SK-N-SH (cell line): ENCODE results near the gene TTC16. TPM values are rescaled to one million over a fixed set of nuclear protein-coding genes. Genes with fewer than 3 reads are reported as not detected.

ENCODE experiments used
- CTCF ChIA-PET: fragments of 300-600, 350-600 bp; formaldehyde crosslinking; extraction: SDS; loops from one replicate; lab custom pipeline; 2021; lab: Yijun Ruan, JAX
- POLR2A ChIA-PET: fragments of 350-600 bp; sonication (Branson Sonifier 250); formaldehyde crosslinking; extraction: SDS; loops from one replicate; lab custom pipeline; 2020; ENCODE audit warnings: antibody characterized with exemption, inconsistent platforms; lab: Yijun Ruan, JAX
- DNase-seq: peaks from one replicate; pipeline ENCODE4 v3.0.0; 2012
- H2AFZ ChIP-seq: fragments of 200-600 bp; sonication (generic); 2 replicates; pipeline ENCODE4 v1.8.1; 2016; ENCODE audit warnings: antibody characterized with exemption, mild to moderate bottlenecking, low read depth
- H3F3A ChIP-seq: fragments of 200-600 bp; sonication (generic); replicated peaks from 2 replicates; pipeline ENCODE3; 2016; ENCODE audit warnings: antibody characterized with exemption, mild to moderate bottlenecking; ENCODE audit not compliant: insufficient read depth
- H3K27ac ChIP-seq, 2 experiments: fragments of 200-500 bp in 1 of 2; fragments of 200-600 bp in 1 of 2; sonication (Bioruptor generic) in 1 of 2; sonication (generic), shearing (Covaris generic) in 1 of 2; 2 replicates each; pipeline versions ENCODE4 v1.5.1 to v1.6.1; 2014 to 2016; ENCODE audit warnings: low read depth in 2 of 2, inconsistent platforms in 1 of 2, low read length in 1 of 2, mild to moderate bottlenecking in 1 of 2, mixed read lengths in 1 of 2
- H3K27me3 ChIP-seq: fragments of 200-600 bp; sonication (generic), shearing (Covaris generic); 2 replicates; pipeline ENCODE4 v1.6.1; 2016; ENCODE audit warnings: mixed run types; ENCODE audit not compliant: insufficient read depth
- H3K36me3 ChIP-seq, 2 experiments: fragments of 200-500 bp in 1 of 2; fragments of 200-600 bp in 1 of 2; sonication (Bioruptor generic) in 1 of 2; sonication (generic) in 1 of 2; replicated peaks in 1 of 2; 2 replicates each; pipeline versions ENCODE3 to v1.5.1; 2014 to 2016; ENCODE audit warnings: low read length in 1 of 2, mild to moderate bottlenecking in 1 of 2; ENCODE audit not compliant: insufficient read depth in 2 of 2, control insufficient read depth in 1 of 2
- H3K4me1 ChIP-seq, 2 experiments: fragments of 200-500 bp in 1 of 2; fragments of 200-600 bp in 1 of 2; sonication (Bioruptor generic) in 1 of 2; sonication (generic), shearing (Covaris generic) in 1 of 2; 2 replicates each; pipeline versions ENCODE4 v1.5.1 to v1.6.1; 2014 to 2016; ENCODE audit warnings: low read depth in 1 of 2, low read length in 1 of 2, mixed run types in 1 of 2; ENCODE audit not compliant: insufficient read depth in 2 of 2, control insufficient read depth in 1 of 2
- H3K4me2 ChIP-seq: fragments of 200-600 bp; sonication (generic), shearing (Covaris generic); 2 replicates; pipeline ENCODE4 v1.6.1; 2017; ENCODE audit warnings: mixed run types
- H3K4me3 ChIP-seq, 2 experiments: fragments of 200-500 bp in 1 of 2; fragments of 200-600 bp in 1 of 2; sonication (Bioruptor generic) in 1 of 2; sonication (generic), shearing (Covaris generic) in 1 of 2; 2 replicates each; pipeline versions ENCODE4 v1.5.1 to v1.8.1; 2014 to 2016; ENCODE audit warnings: low read depth in 2 of 2, inconsistent platforms in 1 of 2, low read length in 1 of 2, mild to moderate bottlenecking in 1 of 2, mixed read lengths in 1 of 2, moderate library complexity in 1 of 2
- H3K79me2 ChIP-seq: fragments of 200-600 bp; sonication (generic); 2 replicates; pipeline ENCODE4 v1.8.1; 2017; ENCODE audit warnings: mild to moderate bottlenecking; ENCODE audit not compliant: insufficient read depth
- H3K9ac ChIP-seq: fragments of 200-600 bp; sonication (generic); 2 replicates; pipeline ENCODE4 v1.6.1; 2017; ENCODE audit warnings: mixed run types
- H3K9me2 ChIP-seq: fragments of 200-600 bp; sonication (generic); 2 replicates; pipeline ENCODE4 v1.6.1; 2017; ENCODE audit warnings: mixed run types
- H3K9me3 ChIP-seq: fragments of 200-600 bp; sonication (generic); 2 replicates; pipeline ENCODE4 v1.6.1; 2017; ENCODE audit warnings: mixed run types, mild to moderate bottlenecking, moderate library complexity
- H4K20me1 ChIP-seq: fragments of 200-600 bp; sonication (generic); 2 replicates; pipeline ENCODE4 v1.6.1; 2017; ENCODE audit warnings: mild to moderate bottlenecking, mixed run types; ENCODE audit not compliant: insufficient read depth
- CHD2 ChIP-seq: fragments of 150-350 bp; IDR thresholded peaks from 2 replicates; pipeline ENCODE4 v1.6.1; 2018; ENCODE audit warnings: low read length; ENCODE audit not compliant: partially characterized antibody
- ELF1 ChIP-seq: IDR thresholded peaks from 2 replicates; pipeline ENCODE4 v1.4.0; 2012
- FOSL2 ChIP-seq: IDR thresholded peaks from 2 replicates; pipeline ENCODE4 v1.4.0; 2012; ENCODE audit warnings: low read depth, mild to moderate bottlenecking, moderate library complexity, borderline replicate concordance
- FOXM1 ChIP-seq: IDR thresholded peaks from 2 replicates; pipeline ENCODE4 v1.4.0; 2012; ENCODE audit warnings: low read depth, mild to moderate bottlenecking
- MXI1 ChIP-seq: IDR thresholded peaks from 2 replicates; pipeline ENCODE4 v1.6.1; 2012; ENCODE audit warnings: mild to moderate bottlenecking, low read depth, low read length, improper control_type of control experiment
- NFIC ChIP-seq: IDR thresholded peaks from 2 replicates; pipeline ENCODE4 v1.4.0; 2012; ENCODE audit warnings: borderline replicate concordance
- NRF1 ChIP-seq: IDR thresholded peaks from 2 replicates; pipeline ENCODE4 v1.6.1; 2012; ENCODE audit warnings: low read depth, mild to moderate bottlenecking, low read length
- RAD21 ChIP-seq: IDR thresholded peaks from 2 replicates; pipeline ENCODE4 v1.6.1; 2012; ENCODE audit warnings: mild to moderate bottlenecking, low read length
- SIN3A ChIP-seq: IDR thresholded peaks from 2 replicates; pipeline ENCODE4 v1.6.1; 2012; ENCODE audit warnings: low read depth, mild to moderate bottlenecking, low read length, moderate library complexity, borderline replicate concordance
- SMC3 ChIP-seq: IDR thresholded peaks from 2 replicates; pipeline ENCODE4 v1.6.1; 2012; ENCODE audit warnings: low read depth, low read length, improper control_type of control experiment
- TCF12 ChIP-seq: IDR thresholded peaks from 2 replicates; pipeline ENCODE4 v1.4.0; 2012
- TEAD4 ChIP-seq: IDR thresholded peaks from 2 replicates; pipeline ENCODE4 v1.4.0; 2012; ENCODE audit warnings: mild to moderate bottlenecking, borderline replicate concordance; ENCODE audit not compliant: insufficient read depth
- YY1 ChIP-seq: IDR thresholded peaks from 2 replicates; pipeline ENCODE4 v1.4.0; 2012; ENCODE audit warnings: low read depth, mild to moderate bottlenecking
- WGBS: methylation state at CpG from one replicate; pipeline ENCODE4 v1.1.6; 2017; ENCODE audit warnings: low lambda C conversion rate; 5-methylcytosine and 5-hydroxymethylcytosine counted together
- polyA plus RNA-seq, 3 experiments: library from polyadenylated mRNA; depleted of rRNA; stranded (reverse); fragments of >200 nt; gene quantifications; 2 replicates each; pipeline ENCODE4 v1.2.3, GENCODE V29; 2012
- TF ChIP-seq, protein P1 (sequence below): IDR thresholded peaks from 2 replicates; pipeline ENCODE4 v1.4.0; 2012; ENCODE audit warnings: low read depth
- TF ChIP-seq, protein P2 (sequence below): fragments of 200-600 bp; sonication (generic); IDR thresholded peaks from 2 replicates; pipeline ENCODE4 v1.6.1; 2017; ENCODE audit warnings: antibody characterized with exemption, mild to moderate bottlenecking, moderate library complexity
- TF ChIP-seq, protein P3 (sequence below): IDR thresholded peaks from 2 replicates; pipeline ENCODE4 v1.4.0; 2012; ENCODE audit warnings: low read depth, borderline replicate concordance
- TF ChIP-seq, protein P4 (sequence below): IDR thresholded peaks from 2 replicates; pipeline ENCODE4 v1.6.1; 2012; ENCODE audit warnings: mild to moderate bottlenecking, low read depth, low read length, moderate library complexity
- TF ChIP-seq, protein P5 (sequence below): fragments of 150-350 bp; IDR thresholded peaks from 2 replicates; pipeline ENCODE4 v1.6.1; 2017; ENCODE audit warnings: antibody characterized with exemption, low read length, low read depth, borderline replicate concordance
- TF ChIP-seq, protein P6 (sequence below): fragments of 150-350 bp; IDR thresholded peaks from 2 replicates; pipeline ENCODE4 v1.6.1; 2016; ENCODE audit warnings: mild to moderate bottlenecking, low read depth, low read length

The TTC16 gene
- polyA plus RNA-seq, 1 of the 3 experiments (the other 2 are of a cell fraction), result 0.05 TPM

DNA sequence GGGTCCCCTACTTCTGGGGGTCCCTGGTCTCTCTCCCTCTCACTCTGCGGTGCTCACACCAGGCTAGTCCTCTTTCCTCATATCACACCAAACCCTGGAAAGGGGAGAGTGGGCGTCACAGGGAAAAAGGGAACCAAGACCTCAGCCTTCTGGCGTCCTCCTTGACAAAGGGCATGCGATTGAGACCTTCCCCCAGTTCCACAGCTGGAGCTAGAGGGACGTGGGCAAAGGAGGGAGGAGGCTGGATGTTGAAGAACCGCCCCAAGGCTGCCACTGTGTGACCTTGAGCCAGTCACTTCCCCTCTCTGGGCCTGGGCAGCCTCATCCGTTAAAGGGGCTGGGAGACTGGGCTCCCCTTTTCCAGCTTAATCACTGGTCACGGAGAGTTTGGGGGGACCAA lies 37.7 kb downstream of the TTC16 start:
- Histone ChIP-seq H2AFZ (no peak overlapping the region), H3K4me3 (peak overlapping the region in 1 of 2 experiments; percentile 54; a peak in 1 of 4 replicates), H3K36me3 (no peaks in the 10 kb centered on the region), H3K4me1 (peaks cover 0 to 20% of the 10 kb centered on the region in 2 experiments; a peak in 1 of 4 replicates), H3K27ac (peak overlapping the region in 1 of 2 experiments; percentile 23; a peak in 1 of 4 replicates), H3K79me2 (no peaks in the 10 kb centered on the region), H3F3A (no peaks in the 10 kb centered on the region), H3K9me2 (no peaks in the 10 kb centered on the region), H3K27me3 (peaks cover 20% of the 10 kb centered on the region), H3K9ac (no peak overlapping the region), H3K9me3 (no peaks in the 10 kb centered on the region), H3K4me2 (no peak overlapping the region), H4K20me1 (no peaks in the 10 kb centered on the region)
- POLR2A ChIA-PET, result interaction anchor here (1.0 to 1.8 kb wide), 3 partner anchors 11 to 32 kb away, joined by 3 to 7 read pairs (median 7); partner anchors contain the start of gene CDK9
- WGBS, result 63% methylated on average over 6 of the region's 8 CpGs
- CTCF ChIA-PET, result interaction anchor here (1.0 to 4.4 kb wide), 6 partner anchors 11 to 168 kb away, joined by 3 to 28 read pairs (median 6); partner anchors contain the start of genes CDK9 and TOR2A
- TF ChIP-seq, protein P1, sequence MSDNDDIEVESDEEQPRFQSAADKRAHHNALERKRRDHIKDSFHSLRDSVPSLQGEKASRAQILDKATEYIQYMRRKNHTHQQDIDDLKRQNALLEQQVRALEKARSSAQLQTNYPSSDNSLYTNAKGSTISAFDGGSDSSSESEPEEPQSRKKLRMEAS, result no peak
- TF ChIP-seq, protein P2, sequence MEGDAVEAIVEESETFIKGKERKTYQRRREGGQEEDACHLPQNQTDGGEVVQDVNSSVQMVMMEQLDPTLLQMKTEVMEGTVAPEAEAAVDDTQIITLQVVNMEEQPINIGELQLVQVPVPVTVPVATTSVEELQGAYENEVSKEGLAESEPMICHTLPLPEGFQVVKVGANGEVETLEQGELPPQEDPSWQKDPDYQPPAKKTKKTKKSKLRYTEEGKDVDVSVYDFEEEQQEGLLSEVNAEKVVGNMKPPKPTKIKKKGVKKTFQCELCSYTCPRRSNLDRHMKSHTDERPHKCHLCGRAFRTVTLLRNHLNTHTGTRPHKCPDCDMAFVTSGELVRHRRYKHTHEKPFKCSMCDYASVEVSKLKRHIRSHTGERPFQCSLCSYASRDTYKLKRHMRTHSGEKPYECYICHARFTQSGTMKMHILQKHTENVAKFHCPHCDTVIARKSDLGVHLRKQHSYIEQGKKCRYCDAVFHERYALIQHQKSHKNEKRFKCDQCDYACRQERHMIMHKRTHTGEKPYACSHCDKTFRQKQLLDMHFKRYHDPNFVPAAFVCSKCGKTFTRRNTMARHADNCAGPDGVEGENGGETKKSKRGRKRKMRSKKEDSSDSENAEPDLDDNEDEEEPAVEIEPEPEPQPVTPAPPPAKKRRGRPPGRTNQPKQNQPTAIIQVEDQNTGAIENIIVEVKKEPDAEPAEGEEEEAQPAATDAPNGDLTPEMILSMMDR, result no peak
- TF ChIP-seq SMC3 (no peak), NRF1 (no peak), MXI1 (no peak), SIN3A (no peak), ELF1 (no peak), RAD21 (no peak), FOSL2 (no peak), TEAD4 (no peak), FOXM1 (no peak), YY1 (no peak), NFIC (no peak), TCF12 (no peak), CHD2 (no peak)
- TF ChIP-seq, protein P3, sequence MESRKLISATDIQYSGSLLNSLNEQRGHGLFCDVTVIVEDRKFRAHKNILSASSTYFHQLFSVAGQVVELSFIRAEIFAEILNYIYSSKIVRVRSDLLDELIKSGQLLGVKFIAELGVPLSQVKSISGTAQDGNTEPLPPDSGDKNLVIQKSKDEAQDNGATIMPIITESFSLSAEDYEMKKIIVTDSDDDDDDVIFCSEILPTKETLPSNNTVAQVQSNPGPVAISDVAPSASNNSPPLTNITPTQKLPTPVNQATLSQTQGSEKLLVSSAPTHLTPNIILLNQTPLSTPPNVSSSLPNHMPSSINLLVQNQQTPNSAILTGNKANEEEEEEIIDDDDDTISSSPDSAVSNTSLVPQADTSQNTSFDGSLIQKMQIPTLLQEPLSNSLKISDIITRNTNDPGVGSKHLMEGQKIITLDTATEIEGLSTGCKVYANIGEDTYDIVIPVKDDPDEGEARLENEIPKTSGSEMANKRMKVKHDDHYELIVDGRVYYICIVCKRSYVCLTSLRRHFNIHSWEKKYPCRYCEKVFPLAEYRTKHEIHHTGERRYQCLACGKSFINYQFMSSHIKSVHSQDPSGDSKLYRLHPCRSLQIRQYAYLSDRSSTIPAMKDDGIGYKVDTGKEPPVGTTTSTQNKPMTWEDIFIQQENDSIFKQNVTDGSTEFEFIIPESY, result no peak
- TF ChIP-seq, protein P4, sequence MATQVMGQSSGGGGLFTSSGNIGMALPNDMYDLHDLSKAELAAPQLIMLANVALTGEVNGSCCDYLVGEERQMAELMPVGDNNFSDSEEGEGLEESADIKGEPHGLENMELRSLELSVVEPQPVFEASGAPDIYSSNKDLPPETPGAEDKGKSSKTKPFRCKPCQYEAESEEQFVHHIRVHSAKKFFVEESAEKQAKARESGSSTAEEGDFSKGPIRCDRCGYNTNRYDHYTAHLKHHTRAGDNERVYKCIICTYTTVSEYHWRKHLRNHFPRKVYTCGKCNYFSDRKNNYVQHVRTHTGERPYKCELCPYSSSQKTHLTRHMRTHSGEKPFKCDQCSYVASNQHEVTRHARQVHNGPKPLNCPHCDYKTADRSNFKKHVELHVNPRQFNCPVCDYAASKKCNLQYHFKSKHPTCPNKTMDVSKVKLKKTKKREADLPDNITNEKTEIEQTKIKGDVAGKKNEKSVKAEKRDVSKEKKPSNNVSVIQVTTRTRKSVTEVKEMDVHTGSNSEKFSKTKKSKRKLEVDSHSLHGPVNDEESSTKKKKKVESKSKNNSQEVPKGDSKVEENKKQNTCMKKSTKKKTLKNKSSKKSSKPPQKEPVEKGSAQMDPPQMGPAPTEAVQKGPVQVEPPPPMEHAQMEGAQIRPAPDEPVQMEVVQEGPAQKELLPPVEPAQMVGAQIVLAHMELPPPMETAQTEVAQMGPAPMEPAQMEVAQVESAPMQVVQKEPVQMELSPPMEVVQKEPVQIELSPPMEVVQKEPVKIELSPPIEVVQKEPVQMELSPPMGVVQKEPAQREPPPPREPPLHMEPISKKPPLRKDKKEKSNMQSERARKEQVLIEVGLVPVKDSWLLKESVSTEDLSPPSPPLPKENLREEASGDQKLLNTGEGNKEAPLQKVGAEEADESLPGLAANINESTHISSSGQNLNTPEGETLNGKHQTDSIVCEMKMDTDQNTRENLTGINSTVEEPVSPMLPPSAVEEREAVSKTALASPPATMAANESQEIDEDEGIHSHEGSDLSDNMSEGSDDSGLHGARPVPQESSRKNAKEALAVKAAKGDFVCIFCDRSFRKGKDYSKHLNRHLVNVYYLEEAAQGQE, result no peak
- TF ChIP-seq, protein P5, sequence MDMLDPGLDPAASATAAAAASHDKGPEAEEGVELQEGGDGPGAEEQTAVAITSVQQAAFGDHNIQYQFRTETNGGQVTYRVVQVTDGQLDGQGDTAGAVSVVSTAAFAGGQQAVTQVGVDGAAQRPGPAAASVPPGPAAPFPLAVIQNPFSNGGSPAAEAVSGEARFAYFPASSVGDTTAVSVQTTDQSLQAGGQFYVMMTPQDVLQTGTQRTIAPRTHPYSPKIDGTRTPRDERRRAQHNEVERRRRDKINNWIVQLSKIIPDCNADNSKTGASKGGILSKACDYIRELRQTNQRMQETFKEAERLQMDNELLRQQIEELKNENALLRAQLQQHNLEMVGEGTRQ, result no peak
- TF ChIP-seq, protein P6, sequence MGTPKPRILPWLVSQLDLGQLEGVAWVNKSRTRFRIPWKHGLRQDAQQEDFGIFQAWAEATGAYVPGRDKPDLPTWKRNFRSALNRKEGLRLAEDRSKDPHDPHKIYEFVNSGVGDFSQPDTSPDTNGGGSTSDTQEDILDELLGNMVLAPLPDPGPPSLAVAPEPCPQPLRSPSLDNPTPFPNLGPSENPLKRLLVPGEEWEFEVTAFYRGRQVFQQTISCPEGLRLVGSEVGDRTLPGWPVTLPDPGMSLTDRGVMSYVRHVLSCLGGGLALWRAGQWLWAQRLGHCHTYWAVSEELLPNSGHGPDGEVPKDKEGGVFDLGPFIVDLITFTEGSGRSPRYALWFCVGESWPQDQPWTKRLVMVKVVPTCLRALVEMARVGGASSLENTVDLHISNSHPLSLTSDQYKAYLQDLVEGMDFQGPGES, result no peak
- no peak for DNase-seq
